HG03139 (cell line): Measurements from ENCODE around the gene SCAANT1.

ENCODE experiments used
- ATAC-seq: cut with Tn5 transposase; IDR thresholded peaks from one replicate; pipeline ENCODE4 v1.9.1; 2021; ENCODE audit not compliant: unreplicated experiment

SCAANT1 gene

DNA sequence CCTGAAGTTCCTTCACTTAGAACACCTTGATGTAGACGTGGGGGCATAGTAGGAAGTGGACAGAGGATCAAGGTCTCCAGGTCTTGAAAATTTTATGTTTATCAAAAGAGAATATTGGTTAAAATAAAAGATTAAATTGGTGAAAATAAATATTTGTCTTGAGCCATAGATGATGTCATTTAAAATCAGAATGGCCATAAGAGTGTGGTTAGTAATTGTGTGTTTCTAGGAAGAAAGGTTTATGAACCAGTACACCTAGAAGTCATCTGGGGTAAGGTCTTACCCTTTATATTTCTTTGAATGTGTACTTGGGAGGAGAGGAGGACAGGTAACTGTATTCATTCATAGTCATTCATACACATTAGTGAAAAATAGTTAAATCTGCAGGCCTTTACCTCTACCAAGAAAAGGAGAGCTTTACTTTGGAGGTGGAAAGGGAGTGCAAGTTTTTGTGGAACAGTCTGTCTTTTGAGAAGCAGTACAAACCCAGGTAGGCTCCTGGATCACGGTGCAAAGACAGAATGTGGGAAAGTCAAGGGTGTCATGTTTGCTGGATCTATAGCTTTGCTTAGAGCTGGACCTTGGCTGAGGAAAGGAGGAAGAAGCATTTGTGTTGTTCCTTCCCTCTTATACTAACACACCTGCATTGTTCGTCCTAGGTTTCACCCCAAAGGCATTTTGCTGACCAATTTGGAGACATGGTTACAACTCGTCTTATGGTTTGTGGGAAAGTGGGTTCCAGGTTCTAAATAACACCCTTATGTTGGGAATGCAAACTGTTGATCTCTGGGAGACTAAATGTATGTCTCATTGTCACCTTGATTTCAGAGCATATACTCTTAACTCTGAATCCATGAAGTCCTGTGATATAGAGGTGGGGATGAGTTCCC is 6.2 kb downstream of the SCAANT1 start:
- no peak for ATAC-seq

DNA sequence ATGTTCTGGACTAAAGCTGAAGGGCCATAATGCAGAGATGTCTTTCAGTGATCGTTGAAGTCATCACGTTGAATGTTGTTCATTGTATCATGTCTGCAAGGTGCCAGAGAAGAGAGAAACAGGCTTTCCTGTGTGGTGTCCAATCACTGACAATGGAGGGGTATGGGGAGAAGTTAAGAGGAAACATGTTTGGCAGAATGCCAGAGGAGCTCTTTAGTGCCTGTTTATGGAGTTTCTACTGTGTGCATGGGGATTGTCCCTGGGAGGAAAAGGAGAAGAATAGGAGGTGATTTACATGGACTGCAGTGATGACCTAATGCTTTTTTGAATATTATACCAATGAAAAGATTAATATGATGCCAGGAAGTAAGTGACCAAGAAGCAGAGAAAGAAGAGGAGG is 11.7 kb downstream of the SCAANT1 start:
- ATAC-seq, result no peak

DNA sequence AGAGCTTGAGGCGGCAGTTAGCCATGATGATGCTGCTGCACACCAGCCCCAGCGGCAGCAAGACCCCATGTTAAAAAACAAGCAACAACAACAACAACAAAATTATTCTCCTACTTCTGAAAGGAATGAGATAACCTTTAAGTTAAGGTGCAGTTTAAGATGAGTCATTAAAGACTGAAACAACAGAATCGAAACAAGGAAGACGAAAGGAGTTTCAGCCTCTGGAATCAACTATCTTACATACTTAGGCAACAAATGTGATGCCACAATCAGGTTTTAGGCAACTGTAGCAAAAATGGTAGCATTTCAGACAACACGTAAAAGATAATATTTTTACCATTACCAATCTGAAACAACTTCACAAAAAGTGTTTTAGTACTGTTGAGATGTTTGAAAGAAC is 12.2 kb downstream of the SCAANT1 start:
- ATAC-seq, result no peak

DNA sequence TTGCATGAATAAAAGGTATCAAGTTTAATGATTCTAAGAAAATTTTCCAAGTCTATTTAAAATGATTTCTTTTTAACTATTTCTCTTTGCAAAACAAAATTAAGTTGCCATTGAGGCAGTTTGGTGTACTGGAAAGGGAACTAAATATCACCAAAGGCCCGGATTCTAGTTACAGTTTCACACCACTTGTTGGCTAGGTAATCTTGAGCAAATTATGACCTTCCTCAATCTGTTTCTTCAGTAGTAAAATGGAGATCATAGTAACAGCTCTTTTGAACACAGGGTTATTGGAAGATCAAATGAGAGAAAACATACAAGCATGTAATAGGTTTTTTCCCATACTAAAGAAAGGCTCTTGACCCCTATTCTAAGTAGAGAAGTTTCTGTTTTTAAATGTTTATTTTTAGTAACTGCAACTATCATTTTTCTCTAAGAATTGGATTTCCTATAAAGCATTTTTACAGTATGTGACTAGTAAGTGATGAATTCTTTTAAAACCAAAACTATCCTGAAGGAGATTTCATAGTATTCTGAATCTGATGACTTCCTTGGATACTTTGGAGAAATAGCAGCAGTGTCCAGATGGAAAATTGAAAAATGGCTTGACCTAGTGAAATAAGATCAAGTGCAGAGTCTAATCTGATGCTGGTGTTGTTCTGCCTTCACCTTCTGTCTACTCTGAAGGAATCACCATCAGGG is 15.7 kb downstream of the SCAANT1 start:
- ATAC-seq, result no peak

DNA sequence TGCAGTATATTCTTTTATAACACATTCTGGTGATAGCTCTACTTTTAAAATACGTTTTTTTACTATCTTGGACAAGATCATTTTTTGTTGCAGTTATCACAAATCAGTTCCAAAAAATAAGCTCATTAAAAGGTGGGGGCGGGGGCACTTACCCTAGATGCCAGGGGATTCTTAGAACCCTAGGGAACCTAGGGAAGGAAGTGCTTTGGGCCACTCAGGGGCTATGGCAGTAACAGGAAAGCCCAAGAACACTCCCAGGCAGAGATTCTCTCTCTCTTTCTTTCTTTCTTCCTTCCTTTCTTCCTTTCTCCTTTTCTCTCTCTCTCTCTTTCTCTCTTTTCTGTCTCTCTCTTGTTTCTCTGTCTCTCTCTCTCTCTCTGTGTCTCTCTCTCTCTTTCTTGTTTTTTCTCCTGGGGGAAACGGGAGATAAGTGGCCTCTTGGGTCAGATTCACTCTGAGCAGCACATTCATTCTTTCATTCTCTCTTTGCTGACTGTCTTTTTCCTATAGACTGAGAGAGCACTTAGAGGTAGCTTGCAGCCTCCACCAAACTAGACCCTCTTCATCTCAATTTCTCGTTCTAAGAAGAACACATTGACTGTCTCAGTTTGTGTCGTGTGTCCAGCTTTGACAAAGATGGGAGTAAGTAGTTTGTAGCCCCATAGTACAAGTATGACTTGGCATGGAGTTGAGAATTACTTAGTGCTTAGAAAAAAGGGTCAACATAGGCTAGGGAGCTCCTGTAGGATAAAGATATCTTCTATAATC is 16.6 kb downstream of the SCAANT1 start:
- no peak for ATAC-seq

DNA sequence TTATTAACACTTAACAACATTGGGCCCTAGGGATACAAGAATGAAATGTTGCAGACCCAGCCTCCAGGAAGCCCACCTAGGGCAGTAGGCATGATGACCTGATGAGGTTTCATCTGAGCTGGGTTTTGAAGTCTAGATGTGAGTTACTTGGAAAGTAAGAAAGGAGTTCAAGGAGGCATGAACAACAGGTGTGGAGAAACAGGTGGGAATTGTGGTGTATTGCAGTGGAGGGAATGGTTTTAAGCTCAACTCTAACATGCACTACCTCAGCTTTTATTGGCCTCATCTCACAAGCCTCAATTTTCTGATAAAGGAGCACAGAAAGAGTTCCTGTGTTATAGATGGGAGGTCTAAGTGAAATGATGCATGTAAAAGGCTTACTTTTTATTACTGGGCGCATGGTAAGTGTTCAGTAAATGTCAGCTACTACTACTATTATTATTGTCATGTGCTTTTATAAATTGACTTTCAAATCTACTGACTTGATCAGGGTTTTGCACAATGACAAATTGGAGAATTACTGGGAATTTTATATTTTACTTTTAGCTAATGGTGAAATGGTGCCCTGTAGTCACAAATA is 19.3 kb downstream of the SCAANT1 start:
- ATAC-seq, result no peak

DNA sequence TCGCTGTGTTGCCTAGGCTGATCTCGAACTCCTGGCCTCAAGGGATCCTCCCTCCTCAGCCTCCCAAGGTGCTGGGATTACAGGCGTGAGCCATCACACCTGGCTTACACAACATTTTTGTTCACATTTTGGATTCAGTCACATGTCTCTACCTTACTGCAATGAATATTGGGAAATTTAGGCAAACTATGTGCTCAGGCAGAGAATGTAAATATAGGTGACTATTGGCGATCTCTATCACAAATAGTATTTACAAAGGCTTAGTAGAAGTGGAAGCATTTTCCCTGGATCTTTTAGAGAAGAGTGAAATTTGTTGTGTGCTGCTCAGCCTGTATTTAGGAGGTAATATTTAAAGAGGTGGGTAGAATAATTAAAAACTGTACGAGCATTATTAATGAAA is 20.7 kb downstream of the SCAANT1 start:
- ATAC-seq, result no peak

DNA sequence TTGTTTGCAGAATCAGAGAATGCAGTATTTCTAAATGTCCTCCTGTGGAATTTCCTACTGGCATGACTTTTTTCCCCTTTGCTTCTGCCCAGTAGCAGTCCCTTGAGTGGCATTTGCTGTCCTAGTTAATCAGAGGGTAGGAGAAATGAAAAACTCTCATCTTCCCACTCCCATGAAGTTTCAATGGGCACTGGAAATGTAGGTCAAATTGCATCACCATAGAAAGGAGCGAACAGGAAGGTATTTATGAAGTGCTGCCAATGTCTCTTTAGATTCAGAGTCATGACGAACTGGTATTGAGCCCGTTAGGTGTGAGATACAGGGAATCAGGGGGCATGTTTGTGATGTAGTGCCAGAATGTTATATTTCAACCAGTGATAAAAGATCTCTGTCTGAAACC is 25.3 kb downstream of the SCAANT1 start:
- no peak for ATAC-seq

DNA sequence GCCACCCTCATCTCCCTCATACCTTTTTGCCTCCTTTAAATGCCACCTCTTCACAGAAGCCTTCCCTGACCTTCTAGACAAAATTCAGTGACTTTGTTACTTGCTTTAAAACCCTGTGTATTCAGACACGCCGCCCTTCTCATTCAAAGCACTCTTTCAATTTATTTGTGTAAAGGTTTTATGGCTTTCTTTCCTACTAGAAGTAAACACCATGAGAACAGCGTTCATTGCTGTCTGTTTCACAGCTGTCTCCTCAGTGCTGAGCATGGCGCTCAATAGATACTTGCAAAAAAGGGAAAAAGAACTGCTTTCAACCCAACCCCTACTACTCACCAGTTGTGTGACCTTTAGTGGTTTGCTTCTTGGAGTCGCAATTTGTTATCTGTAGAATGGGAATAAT is 31.5 kb downstream of the SCAANT1 start:
- no peak for ATAC-seq

DNA sequence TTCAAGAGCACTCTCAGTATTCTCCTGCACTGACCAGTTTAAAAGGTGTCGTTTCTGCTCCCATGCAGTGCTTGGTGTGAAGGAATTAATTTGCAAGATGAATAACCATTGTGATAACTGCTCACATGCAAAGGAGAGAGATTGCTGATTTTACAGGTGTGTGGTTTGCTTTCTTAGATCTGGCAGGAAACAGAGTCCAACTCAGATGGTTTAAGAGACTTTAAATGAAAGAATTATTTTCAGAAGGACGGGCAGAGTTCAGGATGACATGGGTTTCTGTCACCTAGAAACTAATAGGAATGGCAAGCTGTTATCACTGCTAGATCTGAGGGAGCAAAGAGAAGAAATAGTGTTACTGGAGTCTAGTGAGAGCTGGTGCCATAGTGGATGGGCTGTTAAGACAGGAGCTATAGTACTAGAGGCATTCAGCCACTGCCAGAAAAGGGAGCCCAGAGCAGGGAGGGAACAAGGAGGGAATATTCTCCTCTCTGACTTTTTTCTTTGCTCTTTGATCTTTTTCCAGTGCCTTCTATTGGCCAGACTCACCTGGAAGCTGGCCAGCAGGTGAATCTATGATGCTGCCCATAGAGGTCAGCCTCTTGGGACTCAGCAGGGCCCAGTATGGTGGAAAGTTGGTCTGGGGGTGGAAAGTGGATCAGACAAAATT is 33.7 kb downstream of the SCAANT1 start:
- ATAC-seq, result no peak

DNA sequence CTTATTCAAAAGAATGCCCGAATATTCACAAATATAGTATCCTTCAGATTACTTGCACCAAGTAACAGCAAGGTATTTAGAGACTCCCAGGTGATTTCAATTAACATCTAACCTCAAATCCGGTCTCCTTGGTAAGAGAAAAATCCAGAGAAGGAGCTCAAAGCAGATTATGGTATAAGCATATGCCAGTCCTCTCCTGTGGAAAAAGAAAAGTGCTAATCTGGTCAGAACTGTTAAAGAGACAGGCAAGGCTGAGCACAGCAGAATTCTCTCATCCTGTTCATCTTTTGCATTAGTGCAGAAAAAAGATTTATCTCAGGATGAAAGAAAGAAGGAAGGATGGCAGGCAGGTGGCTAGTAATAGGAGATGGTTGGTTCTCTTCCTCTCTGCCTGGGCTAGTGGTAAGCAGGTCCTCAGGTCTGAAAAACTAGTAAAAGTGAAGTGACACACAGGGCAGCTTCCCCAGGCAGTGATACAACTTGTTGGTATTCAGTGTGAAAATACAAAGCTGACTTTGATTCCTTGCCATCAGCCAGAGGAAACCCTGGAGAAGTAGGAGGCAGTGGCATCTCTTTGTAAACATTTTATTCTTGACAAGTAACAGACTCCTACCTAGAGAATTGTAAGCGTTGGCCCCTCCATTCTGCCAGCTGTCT is 34.3 kb downstream of the SCAANT1 start:
- ATAC-seq, result no peak

DNA sequence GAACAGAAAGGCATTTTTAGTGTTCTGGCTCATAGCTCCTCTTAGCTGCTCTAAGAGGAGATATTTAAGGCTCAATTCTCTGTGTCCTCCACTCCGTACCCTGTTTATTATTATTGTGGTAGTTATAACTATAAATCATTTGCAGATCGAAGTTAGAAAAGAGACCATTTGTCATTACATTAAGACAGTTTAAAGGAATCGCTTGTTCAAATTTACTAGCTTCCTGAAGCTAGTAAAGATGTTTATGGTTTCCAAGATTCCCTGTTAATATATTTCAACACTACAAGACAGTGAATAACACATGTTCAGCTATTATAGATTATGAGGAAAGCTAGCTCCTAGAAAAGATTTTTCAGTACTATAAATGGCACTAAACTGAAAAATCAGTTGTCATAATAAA is 35.9 kb downstream of the SCAANT1 start:
- no peak for ATAC-seq

DNA sequence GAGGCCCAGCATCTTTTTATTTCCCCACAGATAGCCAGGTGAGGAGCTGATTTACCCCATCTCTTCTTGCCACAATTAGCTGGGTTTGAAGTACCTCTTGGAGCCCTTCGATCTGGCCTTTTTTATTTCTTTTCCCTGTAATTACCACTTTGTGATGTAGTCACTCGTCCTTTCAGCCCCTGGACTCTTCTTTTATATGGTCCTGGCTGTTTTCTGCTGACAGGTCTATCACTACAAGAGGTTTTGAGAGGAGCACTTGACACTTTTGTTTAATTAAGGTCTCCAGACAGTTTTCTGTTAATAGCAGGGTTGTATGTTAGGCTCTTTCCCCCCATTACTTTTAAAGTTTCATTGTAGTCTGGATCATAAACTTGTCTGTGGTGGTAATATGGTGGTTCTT is 36.7 kb downstream of the SCAANT1 start:
- ATAC-seq, result no peak

DNA sequence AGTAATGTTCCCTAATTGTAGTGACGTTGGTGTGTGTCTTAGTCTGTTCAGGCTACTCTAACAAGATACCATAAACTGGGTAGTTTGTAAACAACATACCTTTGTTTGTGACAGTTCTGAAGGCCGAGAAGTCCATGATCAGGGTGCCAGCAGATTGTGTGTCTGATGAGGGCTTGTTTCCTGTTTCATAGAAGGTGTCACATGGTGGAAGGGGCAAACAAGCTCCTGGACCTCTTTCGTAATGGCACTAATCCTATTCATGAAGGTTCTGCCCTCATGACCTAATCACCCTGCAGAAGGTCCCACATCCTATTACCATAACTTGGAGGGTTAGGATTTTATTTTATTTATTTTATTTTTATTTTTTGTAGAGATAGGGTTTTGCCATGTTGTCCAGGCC is 37.4 kb downstream of the SCAANT1 start:
- ATAC-seq, result no peak

DNA sequence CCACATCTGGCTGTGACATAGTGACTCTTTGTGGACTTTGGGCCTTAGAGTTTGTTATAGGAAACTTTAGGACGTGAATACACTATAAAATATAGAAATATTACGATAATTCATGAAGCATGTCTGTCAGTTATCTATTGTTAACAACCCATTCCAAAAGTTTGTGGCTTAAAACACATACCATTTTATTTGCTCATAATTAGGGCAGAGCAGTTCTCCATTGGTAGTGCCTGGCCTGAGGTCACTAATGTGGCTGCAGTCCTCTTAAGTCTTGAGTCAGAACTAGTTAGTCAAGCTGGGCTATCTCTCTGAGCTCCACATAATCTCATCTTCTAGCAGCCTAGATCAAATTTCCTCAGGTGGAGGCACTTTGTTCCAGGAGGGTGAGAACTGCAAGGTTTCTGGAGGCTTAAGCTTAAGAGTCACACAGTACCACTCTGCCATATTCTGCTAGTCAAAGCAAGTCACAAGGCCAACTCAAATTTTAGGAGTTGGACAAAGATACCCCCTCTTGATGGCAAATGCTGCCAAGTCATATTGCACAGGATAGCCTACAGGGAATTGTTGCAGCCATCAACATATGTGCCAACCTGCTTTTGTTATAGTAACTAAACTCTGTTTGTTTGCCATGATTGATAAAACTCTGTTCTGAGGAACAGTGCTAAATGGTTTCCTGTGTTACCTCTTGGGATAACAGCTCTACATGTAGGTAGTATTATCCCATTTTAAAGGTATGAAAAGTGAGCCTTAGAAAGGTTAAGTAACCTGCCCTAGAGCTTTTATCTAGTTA is 39.9 kb downstream of the SCAANT1 start:
- ATAC-seq, result no peak

DNA sequence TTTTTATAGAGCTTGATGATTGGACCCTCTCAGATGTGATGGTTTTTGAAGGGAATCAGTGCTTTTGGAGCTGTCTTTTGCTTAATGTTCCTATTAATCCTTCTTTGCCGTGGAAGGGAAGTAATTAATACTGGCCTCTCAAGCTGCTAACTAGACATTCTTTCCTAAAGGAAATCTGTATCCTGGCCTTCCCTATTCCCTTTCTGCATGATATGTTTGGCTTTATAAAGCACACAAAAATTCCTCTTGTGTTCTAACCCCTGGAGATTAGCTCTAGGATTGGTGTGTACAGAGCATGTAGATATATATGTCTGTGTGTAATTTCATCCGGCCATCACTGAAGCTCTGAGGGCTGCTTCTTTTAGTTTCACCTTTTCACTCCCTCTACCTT is 41.6 kb downstream of the SCAANT1 start:
- no peak for ATAC-seq

DNA sequence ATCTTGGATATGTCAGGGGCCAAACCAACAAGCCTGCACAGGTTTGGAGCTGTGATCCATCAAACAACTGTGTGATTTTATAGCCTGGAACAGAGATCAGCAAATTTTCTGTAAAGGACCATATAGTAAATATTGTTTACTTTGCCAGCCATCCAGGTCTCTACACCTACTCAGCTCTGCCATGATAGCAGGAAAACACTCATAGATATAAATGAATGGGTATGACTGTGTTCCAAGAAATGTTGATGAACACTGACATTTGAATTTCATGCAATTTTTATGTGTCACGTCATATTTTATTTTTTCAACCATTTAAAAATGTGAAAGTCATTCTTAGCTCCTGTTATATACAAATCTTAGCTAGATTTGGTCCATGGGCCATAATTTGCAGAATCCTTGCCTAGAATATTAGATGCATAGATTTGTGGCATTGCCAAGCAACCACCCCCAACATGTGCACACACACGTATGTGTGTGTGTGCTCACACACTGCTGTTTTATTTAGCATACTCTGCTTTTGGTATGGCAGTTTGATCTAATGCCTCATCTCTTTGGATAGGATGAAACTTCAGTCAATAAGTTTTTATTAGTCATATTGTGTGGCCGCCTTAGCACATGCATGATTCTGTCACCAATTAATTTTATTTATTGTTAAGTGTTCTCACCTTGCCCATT is 42.1 kb downstream of the SCAANT1 start:
- ATAC-seq, result no peak

DNA sequence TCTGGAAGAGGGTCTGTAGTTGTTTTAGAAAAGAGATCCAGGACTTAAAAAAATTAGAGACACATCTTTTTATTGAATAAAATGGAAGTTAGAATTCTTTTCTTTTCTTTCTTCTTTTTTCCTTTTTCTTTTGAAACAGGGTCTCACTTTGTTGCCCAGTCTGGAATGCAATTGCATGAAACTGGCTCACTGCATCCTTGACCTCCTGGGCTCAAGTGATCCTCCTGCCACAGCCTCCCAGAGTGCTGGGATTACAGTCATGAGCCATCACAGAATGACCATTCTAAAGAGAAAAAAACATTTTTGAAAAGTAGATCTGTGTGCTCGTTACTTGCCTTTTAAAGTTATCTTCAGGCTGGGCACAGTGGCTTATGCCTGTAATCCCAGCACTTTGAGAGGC is 45.0 kb downstream of the SCAANT1 start:
- no peak for ATAC-seq

DNA sequence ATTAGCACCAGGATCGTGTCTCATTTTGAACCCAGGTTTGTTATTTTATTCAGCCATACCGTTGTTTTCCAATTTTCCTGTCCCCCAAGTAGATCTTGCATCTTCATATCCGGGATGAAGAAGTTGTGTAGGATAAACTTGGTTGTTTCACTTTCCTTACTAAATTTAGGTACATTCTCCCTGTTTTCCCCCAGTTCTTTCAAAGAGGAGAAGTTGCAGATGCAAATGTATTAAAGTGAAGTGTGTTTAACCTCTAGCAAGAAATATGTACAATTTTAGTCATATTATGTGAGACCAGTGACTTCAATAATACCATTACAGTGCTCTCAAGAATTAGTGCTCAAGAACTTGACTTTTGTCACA is 47.2 kb downstream of the SCAANT1 start:
- ATAC-seq, result no peak
